GM10266 (cell line): ENCODE data around the gene FRMD4A.

Experiments used
- DNase-seq: peaks from one replicate; pipeline ENCODE4 v3.0.0; 2012; ENCODE audit errors: extremely low spot score
- TF ChIP-seq, protein P1 (sequence below): IDR thresholded peaks from 2 replicates; pipeline ENCODE4 v1.5.1; 2012; ENCODE audit warnings: mild to moderate bottlenecking, low read depth; ENCODE audit not compliant: control insufficient read depth, insufficient read depth; ENCODE audit errors: missing control alignments

FRMD4A gene

DNA sequence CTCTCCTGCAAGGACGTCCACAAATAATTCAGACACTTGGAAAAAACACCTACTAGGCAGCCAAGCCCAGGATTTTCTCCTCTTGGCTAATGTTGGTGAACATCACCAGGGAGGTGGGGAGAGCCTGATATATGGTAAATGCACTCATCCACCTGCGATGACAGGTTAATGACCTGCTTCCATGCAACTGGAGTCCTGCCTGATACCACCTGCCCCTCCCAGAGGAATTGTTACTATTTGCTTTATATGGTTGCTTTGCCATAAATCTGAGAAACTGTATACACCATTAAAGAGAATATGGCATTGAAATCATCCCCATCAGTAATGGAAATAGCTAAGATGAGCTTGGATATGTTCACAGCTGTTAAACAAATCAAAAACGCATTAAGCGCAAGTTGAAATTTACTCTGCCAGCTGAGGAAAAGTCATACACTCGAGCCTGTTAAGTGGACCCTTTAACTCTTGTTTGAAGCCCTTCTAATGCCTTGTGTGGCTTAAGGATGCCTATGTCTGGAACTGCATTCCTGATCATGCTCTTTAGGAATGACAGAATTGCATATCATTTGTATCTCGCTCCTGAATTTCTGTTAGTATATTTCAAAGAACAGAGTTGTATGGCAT lies 535.6 kb downstream of the FRMD4A start:
- TF ChIP-seq, protein P1, sequence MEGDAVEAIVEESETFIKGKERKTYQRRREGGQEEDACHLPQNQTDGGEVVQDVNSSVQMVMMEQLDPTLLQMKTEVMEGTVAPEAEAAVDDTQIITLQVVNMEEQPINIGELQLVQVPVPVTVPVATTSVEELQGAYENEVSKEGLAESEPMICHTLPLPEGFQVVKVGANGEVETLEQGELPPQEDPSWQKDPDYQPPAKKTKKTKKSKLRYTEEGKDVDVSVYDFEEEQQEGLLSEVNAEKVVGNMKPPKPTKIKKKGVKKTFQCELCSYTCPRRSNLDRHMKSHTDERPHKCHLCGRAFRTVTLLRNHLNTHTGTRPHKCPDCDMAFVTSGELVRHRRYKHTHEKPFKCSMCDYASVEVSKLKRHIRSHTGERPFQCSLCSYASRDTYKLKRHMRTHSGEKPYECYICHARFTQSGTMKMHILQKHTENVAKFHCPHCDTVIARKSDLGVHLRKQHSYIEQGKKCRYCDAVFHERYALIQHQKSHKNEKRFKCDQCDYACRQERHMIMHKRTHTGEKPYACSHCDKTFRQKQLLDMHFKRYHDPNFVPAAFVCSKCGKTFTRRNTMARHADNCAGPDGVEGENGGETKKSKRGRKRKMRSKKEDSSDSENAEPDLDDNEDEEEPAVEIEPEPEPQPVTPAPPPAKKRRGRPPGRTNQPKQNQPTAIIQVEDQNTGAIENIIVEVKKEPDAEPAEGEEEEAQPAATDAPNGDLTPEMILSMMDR, result no peak
- DNase-seq, result no peak

DNA sequence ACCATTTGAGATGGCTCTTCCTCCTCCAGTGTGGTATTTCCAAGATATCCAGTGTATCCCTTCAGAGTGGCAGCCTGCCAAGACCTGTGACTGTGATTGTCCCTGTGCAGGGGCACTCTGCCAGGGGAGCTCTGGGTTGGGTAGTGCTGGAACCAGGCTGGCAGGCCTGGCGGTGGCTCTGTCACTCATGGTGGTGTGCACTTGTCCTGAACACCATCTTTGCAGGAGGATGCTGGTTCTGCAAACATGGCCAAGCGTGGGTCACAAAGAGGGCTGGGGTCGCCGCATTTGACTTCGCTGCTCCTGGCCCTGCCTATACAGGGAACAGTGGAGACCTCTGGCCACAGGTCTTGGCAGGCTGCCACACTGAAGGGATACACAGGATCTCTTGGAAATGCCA lies 538.7 kb downstream of the FRMD4A start:
- TF ChIP-seq, protein P1, result no peak
- DNase-seq, result no peak

DNA sequence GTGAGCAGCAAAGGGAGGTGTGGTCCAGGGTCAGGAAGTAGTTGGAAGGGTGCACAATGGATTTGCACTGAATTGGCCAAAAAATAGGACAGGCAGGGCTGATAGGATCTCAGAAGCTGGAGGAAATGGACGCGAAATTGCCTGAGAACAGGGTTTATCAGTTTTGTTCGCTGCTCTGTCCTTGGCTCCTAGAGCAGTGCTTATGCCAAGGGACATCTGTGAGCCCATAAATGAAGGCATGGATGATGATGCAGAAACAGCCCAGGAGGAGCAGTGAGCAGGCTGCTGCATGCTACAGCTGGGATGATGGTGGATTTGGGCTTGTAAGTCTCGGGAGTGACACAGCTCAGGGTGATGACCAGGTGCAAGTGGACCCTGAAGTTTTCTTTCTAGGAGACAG lies 539.2 kb downstream of the FRMD4A start:
- no peak for DNase-seq
- TF ChIP-seq, protein P1, result no peak

DNA sequence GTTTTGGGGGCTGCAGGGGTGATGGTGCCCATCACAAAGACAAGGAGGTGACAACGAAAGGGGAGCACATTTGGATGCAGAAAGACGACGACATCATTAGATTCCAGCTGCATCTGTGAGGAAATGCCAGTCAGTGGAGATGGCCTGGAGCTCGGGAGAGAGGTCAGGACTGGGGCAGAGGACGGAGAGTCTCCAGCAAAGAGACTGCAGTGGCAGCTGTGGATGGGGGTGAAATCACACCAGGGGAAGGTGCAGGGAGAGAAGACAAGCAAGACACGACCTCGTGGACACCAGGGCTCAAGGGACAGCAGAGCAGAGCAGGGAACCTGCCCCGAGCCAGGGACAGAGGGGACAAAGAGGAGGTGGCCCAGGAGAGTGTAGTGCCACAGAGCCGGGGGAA lies 540.5 kb downstream of the FRMD4A start:
- no peak for DNase-seq

DNA sequence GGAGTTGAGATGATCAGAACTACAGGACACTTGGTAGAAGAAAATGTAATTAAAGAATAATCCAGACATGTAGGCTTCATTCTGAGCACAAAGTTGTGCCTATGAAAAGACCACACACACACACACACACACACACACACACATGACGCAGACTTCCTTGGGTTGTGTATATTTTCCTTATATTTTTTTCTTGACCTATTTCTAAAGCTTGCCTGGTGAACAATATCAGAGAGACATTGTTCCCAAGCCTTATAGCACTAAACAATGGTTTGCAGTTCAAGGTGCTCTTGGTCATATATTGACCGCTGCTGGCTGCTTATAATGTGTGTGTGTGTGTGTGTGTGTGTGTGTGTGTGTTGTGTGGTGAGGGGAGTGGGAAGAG lies 541.3 kb downstream of the FRMD4A start:
- no peak for DNase-seq
- TF ChIP-seq, protein P1, result no peak

More for the DNA sequence above, 540.5 kb downstream of the FRMD4A start:
- TF ChIP-seq, protein P1, result no peak

DNA sequence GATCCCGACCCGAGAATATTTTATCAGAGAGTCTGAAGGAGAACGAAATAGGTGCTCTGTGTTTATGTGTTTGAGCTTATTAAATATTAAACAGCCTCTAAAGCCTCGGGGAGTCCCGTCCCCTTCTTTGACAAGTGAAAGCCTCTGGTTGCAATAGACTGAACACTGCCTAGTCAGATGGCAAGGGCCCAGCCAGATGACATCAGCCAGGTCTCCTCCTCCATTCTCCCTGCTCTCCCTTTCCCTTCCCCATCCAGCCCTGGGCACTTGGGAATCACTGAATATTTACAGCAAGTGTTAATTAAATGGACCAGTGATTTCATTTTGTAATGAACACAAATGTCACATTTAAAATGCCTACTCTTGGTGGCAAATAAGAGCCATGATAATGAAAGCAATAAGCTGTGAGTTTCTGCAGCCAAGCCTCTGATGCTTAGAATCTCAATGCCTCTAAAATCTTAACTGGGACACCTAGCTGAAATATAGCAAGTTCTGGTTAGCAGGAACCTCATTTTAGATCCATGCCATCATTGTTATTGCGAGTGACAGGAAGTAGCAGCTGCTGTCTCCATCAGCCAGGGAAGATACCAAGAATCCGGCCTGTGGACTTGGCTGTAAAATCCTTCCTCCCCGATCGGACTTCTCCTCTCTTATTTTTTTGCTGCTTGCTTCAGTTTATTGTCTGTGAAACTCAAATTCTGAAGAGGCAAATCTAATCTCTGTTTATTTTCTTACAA lies 541.8 kb downstream of the FRMD4A start:
- TF ChIP-seq, protein P1, result no peak
- DNase-seq, result no peak

DNA sequence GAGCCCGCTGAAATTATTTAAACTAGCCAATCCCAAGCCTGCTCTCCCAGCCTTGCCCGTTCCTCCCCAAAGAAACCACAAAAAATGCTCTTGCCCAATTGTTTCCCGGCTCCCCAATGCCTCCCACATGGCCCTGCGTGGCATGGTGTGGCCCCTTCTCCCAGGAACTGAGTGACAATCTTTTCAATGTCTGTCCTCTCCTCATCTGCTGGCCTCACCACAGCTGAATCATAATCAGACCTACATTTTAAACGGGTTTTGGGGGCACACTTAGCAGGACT lies 542.5 kb downstream of the FRMD4A start:
- TF ChIP-seq, protein P1, result no peak
- DNase-seq, result no peak
